Renal cortex interstitium (tissue), 11 donors: Measurements from ENCODE around the gene PLD1. TPM values are rescaled to one million over a fixed set of nuclear protein-coding genes. Genes with fewer than 3 reads are reported as not detected.

Experiments
- DNase-seq, 11 donors: peaks; one replicate each; pipeline ENCODE4 v3.0.0-alpha.2; 2013; ENCODE audit warnings: low read depth in 9 of 11, low spot score in 4 of 11; ENCODE audit errors: extremely low read depth in 1 of 11
- polyA plus RNA-seq, 3 donors: library from polyadenylated mRNA; unstranded; fragments of 120-200 nt; gene quantifications; one replicate each; pipeline ENCODE4 v1.2.1, GENCODE V29; 2013; ENCODE audit not compliant: insufficient read length in 3 of 3

The PLD1 gene
- polyA plus RNA-seq, 3 donors, result 10.0 to 14.3 (median 11.4) TPM

DNA sequence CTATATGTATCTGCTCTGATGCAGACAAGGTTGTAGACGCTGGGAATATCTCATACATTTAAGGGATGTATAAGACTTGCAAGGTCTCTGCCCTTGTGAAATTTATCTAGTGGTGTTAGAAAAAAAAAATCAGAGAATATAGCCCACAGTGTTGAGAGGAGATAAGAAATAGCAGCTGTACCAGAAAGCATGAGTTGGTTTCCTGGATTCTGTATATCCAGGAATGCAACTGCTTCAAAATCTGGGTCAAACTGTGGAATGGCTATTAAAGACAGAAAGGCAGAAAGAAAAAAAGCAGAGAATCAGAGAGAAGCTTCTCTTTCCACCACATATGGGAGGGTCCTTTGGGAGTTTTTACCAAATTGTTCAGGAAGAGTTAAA is 31.3 kb upstream of the PLD1 start:
- DNase-seq, result no peak

DNA sequence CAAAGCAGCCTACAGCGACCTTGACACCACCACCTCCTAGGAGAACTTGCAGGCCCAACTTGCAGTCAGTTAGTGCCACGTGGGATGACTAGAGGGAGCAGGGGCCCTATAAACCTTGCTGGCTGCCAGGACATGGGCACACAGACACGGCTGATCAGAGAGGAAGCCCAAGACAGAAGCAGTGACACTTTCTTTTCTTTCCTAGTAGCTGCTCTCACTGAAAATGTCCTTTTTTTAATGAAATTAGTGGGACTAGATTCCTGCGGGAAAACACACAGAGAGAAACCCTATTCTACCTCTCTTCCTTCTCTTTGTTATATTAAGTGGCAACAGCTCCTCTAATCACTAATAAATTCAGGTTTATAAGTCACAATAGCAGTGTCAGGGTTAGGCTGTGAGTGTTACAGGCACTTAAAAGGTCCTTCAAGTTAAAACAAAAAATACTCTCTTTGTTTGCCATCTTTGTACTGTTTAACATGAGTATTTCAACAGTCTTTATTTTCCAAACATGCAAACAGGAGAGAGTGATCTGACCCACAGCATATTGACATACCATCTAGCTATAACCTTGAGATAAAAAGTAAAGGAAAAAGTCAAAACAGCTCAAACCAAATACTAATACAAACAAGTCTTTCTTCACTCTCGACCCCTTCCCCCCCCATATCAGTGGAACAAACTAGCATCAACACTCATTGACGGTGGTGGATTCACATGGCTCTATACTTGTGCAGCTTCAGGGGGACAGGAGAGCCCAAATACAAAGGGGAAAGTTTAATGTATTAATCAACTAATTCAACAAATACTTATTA is 30.7 kb upstream of the PLD1 start:
- DNase-seq, result no peak

DNA sequence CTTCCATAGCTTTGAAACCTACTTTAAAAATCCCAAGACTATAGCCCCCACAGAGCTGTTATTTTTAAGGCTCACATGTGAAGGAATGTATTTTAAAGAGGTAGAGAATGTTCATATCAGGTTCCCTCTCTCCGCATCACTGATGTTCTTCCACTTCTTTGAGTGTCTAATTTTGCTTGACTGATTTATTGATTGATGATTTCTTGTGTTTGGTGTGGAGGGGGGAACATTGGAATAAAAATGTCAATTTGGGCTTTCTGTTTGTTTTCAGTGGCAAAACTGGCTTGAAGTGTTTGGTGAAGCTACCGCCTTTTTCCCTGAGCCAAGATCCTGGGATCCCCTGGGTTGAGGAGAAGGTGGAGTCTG is 30.1 kb upstream of the PLD1 start:
- no peak for DNase-seq

DNA sequence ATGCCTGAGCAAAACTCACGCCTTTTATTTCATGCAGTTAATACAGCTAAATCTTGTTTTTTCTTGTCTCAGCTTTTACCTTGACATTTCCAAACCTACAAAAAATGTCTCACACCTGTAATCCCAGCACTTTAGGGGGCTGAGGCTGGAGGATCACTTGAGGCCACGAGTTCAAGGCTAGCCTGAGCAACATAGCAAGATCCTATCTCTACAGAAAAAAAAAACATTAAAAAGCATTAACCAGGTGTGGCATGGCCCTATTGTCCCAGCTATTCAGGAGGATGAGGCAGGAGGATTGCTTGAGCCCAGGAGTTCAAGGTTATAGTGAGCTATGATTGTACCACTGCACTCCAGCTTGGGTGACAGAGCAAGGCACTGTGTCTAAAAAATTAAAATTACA is 29.0 kb upstream of the PLD1 start:
- no peak for DNase-seq

DNA sequence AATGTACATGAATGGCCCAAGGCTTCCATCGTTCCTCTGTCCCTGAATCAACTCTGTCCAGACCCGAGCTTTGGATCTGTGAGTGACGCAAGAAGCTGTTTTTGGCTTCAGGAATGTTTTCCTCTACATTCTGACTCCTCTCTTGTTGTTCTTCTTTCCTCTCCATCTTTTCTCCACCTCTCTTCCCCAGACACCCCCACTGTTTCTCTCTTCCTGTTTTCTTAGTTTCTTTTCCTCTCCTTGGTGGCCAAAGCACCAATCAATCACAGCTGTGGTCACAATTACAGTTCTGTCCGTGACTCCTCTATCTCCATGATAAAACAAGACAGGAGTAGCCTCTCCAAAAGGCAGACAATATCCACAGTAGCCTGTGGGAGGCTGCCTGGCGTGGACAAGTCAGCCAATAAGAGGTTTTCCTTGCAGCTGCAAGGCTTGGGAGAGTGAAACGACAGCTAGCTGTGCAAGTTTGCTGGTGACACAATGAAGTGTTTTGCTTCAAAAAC is 28.0 kb upstream of the PLD1 start:
- peak in 3 of 11 donors; percentile 33 to 42 (median 42) for DNase-seq

DNA sequence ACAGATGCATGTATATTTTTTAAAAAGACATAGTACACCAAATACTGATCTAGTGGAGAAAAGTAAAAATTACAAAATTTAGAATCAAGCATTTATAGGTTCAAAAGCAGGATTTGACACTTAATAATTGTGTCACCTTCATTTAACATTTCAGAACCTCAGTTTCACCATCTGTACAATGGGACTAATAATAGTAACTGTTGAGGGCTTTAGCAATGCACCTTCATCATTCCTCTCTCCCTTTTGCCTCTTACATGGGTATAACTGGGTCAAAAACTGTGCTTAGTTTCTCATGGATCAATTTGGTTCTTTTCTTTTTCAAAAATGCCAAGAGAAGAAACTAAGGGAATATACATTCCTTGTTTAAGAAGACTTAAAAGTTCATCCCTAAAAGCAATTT is 27.4 kb upstream of the PLD1 start:
- DNase-seq, result no peak

DNA sequence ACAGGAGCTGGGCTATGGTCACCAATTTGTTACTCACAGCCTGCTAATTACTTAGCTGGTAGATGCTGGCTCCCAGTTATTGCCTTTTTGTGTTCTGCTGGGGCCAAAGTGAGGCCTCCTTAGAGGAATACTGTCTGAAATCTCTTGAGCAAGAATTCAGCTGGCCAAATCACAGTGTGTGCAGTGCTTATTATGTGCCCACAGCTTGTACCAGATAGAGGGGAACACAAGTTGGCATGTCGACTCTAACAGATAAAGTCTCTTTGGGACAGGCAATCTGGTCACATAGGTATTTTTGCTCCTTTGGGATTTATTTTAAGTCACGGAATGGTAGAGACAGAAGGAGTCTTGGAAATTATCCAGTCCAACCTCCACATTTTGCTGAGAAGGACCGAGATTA is 26.6 kb upstream of the PLD1 start:
- no peak for DNase-seq

DNA sequence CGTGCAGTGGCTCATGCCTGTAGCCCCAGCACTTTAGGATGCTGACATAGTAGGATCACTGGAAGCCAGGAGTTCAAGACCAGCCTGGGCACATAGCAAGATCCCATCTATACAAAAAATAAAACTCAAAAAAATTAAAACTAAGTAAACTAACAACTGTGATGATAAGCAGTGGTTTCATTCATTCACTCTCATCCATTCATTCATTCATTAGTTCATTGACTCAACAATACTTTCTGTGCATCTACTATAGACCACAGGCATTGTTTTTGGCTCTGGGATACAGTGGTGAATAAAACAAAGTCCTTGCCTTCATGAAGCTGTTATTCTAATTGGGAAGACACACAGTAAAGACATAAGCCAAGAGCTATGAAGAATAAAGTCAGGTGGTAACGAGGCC is 25.3 kb upstream of the PLD1 start:
- DNase-seq, result no peak

DNA sequence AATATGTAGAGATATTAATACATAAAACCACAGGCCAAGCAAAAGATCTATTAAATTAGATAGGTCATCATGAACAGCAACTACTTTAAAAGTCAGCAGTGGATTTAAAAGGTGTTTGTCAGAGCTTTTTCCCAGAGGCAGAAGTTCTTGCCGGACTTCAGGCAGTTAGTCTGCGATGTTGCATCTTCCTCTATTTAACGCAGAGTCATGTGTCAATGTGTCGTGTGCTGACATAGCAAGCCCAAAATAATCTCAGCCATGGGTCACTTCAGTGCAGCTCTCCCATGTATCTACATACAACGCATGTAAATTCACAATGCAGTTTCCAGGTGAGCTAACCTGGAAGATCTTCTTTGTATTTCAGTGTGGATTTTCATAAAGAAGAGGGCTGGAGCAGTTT is 24.8 kb upstream of the PLD1 start:
- no peak for DNase-seq

DNA sequence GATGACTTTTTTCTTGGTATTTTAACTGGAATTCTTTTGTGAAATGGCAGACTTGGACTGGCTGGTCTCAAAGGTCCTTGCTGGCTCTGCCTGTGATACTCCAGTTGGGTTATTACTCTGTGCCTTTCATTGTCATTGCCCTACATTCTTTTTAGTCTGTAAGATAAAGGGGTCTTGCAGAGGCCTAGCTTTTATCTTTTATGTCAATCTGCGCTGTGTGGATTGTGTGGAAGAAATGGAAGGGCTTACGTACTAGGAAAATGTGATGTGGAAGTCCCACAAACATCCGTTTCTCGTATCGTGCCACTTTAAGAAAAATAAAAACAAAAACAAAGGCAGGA is 24.1 kb upstream of the PLD1 start:
- no peak for DNase-seq

DNA sequence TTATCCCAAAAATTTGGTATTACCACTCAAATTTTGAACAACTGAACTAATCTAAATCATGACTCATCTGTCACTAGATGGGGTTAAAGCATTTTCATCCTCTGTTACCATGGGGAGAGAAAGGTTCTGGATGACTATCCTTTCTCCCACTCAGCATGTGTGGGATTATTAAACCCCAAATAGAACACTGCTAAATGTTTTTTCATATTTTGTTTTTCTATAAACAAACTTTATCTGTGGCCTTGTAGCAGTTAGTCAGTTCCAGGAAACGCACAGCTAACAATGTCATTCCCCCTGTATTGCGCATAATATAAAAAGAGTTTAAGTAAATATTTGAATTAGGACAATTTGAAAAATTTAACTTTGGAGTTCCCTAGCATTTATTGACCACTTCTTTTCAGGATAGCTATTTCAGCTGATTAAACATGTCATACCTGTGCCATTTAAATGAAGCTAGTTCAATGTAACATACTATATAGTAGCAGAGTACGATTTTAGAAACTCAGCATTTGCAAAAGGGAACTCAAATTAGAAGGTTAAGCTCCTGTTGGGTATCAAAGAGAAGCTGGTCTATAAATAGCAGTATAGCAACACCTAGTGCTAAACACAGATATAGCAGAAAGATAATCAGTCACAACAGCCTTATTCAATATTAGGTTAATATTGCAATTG is 23.6 kb upstream of the PLD1 start:
- no peak for DNase-seq

DNA sequence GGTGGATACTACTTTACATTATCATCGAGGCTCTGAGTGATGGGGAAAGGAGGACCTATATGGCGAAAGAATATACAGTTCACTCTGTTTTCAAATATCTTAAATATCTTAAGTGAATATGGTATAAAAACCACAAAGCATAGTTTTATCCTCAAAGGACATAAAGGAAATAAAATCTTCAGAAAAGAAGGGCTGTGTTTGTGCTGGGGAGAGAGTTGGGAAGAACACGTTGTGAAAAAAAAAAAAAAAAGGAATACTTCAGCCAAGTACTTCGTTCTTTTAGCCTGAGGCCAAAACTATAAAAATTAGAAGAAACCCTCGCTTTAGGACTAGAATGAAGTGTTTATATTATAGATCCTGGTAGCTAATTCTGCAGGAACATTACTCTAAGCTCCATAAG is 22.7 kb upstream of the PLD1 start:
- DNase-seq, result no peak

DNA sequence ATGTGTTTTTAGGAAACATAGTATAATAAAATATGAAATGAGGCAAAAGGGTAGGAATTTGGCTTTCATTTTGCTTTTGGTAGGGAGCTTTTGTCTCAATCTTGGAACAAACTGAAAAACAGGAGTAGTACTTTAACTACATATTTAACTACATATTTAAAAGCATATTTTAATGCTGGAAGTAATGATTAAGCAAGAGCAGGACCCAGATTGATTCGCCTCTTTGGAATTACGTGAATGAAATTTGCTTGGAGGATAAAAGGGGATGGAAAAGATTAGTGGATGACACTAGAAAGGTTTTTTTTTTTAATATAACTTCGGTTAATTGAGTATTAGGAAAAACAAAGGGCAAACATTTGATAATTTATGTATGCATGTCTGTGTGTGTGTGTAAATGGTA is 21.7 kb upstream of the PLD1 start:
- DNase-seq, result no peak

DNA sequence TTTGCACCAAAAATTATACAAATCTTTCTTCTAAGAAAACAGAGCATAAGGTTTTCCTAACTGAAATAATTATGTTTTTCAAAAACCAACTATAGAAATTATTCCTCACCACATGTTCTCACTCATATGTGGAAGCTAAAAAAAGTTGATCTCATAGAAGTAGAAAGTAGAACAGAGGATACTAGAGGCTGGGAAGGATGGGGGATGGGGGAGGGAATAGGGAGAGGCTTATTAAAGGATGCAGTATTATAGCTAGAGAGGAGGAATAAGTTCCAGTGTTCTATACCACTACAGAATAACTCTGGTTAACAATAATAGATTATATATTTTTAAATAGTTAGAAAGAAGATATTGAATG is 20.2 kb upstream of the PLD1 start:
- DNase-seq, result no peak

DNA sequence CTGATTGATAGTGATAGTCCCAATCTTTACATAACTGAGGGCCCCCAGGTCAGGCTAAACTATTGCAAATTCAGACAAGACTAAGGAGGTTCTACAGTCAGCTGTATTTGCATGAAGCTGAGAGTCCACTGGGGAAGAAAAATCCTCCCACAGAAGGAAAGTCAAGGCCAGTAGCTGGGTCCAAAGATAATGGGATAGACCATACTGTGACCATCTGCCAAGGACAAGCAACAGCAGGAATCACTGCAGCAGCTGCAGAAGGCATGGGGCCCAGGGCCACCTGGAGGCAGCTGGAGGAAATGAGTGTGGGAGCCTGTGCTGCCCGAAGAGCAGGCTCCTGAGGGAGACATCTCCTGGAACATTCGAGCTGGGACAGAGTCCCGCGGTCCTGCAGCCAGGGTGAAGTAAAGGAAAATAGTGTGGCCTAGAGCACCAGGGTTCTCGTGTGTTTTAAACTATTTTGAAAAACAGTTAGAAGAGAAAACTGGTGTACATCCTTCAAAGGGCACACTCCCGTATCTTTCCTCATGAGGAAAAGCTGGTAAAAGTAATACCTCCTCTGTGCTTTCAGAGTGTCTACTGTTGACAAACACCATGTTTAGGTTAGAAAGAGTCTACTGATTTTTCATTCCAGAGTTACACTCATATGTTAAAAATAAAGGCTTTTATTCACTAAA is 19.7 kb upstream of the PLD1 start:
- peak in 3 of 11 donors; percentile 42 to 52 (median 43) for DNase-seq

DNA sequence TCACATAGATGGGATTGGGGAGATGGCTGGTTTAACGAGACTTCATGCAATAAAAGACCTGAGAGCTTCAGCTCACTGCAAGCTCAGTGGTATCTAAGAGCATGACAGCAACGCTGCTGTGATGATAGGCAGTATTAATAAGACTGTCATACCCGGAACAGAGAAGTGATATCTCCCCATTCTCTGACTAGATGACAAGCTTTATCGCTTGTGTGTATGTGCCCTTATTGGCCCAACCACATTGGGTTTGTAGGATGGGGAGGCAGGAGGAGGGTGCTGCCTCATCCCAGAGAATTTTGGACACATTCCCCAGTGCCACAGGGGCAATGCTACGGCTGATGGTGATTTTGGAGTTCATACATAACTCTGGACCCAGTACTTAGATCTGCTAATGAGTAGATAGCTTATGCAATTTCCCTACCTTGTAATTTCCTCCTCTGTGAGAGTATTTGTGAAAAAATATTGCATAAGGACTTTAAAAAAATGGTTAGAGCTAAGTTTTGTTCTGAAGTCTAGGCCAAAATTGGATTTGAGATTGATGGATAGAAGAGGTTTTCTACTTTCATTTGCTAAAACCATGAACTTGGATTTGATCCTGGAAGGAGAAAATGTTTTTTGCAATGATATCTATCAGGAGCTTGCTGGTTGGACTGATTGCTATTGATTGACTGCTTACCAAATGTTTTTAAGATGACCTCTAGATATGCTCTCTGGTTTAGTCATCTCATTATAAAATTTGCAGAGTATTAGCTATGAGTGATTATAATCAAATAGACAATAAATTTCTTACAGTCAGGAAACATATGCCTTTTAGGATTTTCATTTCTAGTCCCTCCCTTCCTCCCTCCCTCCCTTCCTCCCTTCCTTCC is 18.9 kb upstream of the PLD1 start:
- DNase-seq, result no peak

DNA sequence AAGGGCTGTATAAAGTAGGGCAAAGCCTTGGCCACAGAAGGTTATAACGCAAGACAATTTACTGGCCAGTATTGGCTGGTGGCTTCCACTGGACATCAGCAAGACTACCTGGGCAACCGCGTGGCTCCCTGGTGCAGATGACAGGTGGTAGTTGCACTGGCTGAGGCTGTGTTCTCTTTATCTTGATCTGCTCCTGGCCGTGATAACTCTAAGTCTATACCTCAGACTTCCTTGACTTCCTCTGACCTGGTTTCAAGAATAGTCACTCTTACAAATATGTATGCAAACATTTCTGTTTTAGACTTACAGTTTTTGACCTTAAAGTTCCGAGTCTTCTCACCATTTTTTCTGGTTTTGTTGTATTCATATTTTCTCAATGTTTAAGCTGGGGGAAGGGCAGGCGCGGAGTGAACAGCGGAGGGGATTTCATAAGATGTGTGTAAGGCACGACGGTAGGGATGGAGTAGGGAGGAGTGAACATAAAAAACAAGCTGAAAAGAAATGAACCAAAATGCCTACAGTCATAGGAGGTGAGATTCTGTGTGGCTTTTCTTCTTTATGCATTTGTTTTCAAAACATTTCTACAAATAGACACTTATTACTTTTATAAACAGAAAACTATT is 17.7 kb upstream of the PLD1 start:
- DNase-seq, result no peak

DNA sequence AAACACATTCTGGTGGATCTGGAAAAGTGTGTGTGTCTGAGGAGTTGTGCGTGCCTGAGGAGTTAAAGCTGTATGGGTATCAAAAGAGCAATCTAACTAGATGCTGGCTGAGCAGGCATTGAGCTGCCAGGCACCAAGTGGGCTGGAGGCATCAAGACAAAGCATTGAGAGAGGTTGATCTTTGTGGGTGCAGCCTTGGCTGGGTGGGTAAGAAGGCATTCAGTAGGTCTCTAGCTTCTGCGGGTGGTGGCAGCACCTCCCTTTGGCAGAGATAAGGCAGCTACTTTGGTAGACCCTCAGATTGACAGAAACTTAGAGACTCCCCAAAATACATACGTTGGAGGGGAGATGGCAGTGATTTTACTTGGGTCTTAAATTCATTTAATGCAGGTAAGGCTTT is 17.1 kb upstream of the PLD1 start:
- DNase-seq, result no peak

DNA sequence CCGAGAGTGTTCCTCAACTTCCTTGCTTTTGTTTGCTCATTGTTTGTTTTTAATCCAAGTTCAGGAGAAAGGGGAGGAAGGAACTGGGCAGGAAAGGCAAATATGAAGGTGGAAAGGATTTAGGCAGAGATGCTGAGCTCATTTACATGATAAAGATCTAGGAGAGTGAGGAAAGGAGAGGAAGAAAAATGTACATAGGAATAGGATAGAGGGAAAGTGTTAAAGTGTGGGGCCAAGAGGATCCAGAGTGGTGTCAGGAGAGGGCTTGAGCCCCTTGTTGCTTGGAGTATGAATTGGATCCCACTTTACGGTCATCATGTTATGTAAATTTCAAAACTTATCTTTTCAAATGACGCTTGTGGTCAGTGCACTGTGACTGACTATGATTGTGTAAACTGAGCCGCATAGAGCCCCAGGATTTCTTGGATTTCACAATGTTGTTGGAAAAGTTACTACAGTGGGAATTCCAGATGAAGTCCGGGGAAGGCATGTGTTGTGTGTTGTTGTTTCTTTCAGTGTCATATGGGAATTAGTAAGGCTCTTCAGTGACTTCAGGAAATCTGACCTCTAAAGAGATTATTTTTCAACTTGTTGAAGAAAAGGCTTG is 15.0 kb upstream of the PLD1 start:
- no peak for DNase-seq
